GM21390 (cell line): ENCODE results near the gene ZSWIM4.
"Not testable (repeated sequence)": the region's sequence is repeated elsewhere in the genome, so short reads cannot be mapped to it uniquely, and the experiment has no call there.

Source experiments
- ATAC-seq: cut with Tn5 transposase; IDR thresholded peaks from one replicate; pipeline ENCODE4 v1.9.1; 2021; ENCODE audit not compliant: unreplicated experiment

Gene ZSWIM4

GRCh38 chr19:13794757-13795589, at the start of gene ZSWIM4:
Gene ZSWIM4, plus strand, starts transcription at chr19:13795443. Its CDS starts 206 bp downstream, at chr19:13795649.
- ATAC-seq, result peak; percentile 93

GRCh38 chr19:13747098-13747453, 48.2 kb upstream of the ZSWIM4 start:
- no peak for ATAC-seq

- no peak for ATAC-seq
These were observed 46.9 kb upstream of the ZSWIM4 start for GRCh38 chr19:13748169-13748828.

GRCh38 chr19:13751436-13751835, 43.8 kb upstream of the ZSWIM4 start:
- no peak for ATAC-seq

- ATAC-seq, result not testable (repeated sequence)
These were observed 41.6 kb upstream of the ZSWIM4 start for GRCh38 chr19:13753622-13754021.

- no peak for ATAC-seq
These were observed 39.0 kb upstream of the ZSWIM4 start for GRCh38 chr19:13756210-13756609.

- no peak for ATAC-seq
These were observed 37.2 kb upstream of the ZSWIM4 start for GRCh38 chr19:13757805-13758772.

- ATAC-seq, result no peak
These were observed 36.4 kb upstream of the ZSWIM4 start for GRCh38 chr19:13758795-13759194.

- no peak for ATAC-seq
These were observed 33.8 kb upstream of the ZSWIM4 start for GRCh38 chr19:13761423-13761822.

GRCh38 chr19:13762635-13763235, 32.5 kb upstream of the ZSWIM4 start:
- no peak for ATAC-seq

- no peak for ATAC-seq
These were observed 32.0 kb upstream of the ZSWIM4 start for GRCh38 chr19:13763265-13763664.

- ATAC-seq, result no peak
These were observed 31.0 kb upstream of the ZSWIM4 start, which contains the start of gene MRI1 for GRCh38 chr19:13764101-13764807. Gene MRI1, plus strand, starts transcription at chr19:13764522. Its CDS starts 67 bp downstream, at chr19:13764589.

GRCh38 chr19:13764821-13765394, 30.3 kb upstream of the ZSWIM4 start:
- ATAC-seq, result no peak

- no peak for ATAC-seq
These were observed 29.7 kb upstream of the ZSWIM4 start for GRCh38 chr19:13765395-13766094.

GRCh38 chr19:13766095-13766481, 29.2 kb upstream of the ZSWIM4 start:
- ATAC-seq, result no peak

- ATAC-seq, result no peak
These were observed 26.7 kb upstream of the ZSWIM4 start for GRCh38 chr19:13768510-13768909.

GRCh38 chr19:13770013-13770635, 25.1 kb upstream of the ZSWIM4 start:
- no peak for ATAC-seq
